HEK293 (cell line): Measurements from ENCODE around the gene TMEM198.

ENCODE experiments used
- CTCF ChIA-PET: fragments of 350-600 bp; formaldehyde crosslinking; extraction: SDS; loops from one replicate; lab custom pipeline; 2021; ENCODE audit warnings: antibody characterized with exemption; lab: Yijun Ruan, JAX
- POLR2A ChIA-PET: fragments of 300-600 bp; formaldehyde crosslinking; extraction: SDS; loops from one replicate; lab custom pipeline; 2020; ENCODE audit warnings: antibody characterized with exemption, inconsistent platforms; lab: Yijun Ruan, JAX
- H3K27ac ChIP-seq: fragments of 200-500 bp; sonication (Bioruptor generic); 2 replicates; pipeline ENCODE4 v1.5.1; 2014; ENCODE audit warnings: low read depth, low read length, control low read depth, inconsistent platforms; ENCODE audit errors: extremely low read depth
- H3K36me3 ChIP-seq, 2 experiments: fragments of 200-500 bp in 1 of 2; sonication (Bioruptor generic) in 1 of 2; 1 replicate in 1 of 2; 2 replicates in 1 of 2; pipeline ENCODE4 v1.5.1; 2014 to 2017; ENCODE audit warnings: inconsistent platforms in 2 of 2, low read length in 2 of 2; ENCODE audit not compliant: control insufficient read depth in 2 of 2, insufficient read depth in 1 of 2
- H3K4me1 ChIP-seq: fragments of 200-500 bp; sonication (Bioruptor generic); 2 replicates; pipeline ENCODE4 v1.5.1; 2014; ENCODE audit warnings: mild to moderate bottlenecking, low read length, inconsistent platforms; ENCODE audit not compliant: control insufficient read depth, insufficient read depth
- H3K4me3 ChIP-seq: 2 replicates; pipeline ENCODE4 v1.5.1; 2011; ENCODE audit warnings: low read depth, mild to moderate bottlenecking, control low read depth, low read length, moderate library complexity
- H3K9me3 ChIP-seq: fragments of 200-500 bp; sonication (Bioruptor generic); 2 replicates; pipeline ENCODE4 v1.5.1; 2014; ENCODE audit warnings: low read depth, low read length, inconsistent platforms; ENCODE audit not compliant: control insufficient read depth, insufficient read depth
- CTCF ChIP-seq: fragments of 450-650 bp; formaldehyde crosslinking; IDR thresholded peaks from 2 replicates; pipeline ENCODE4 v1.5.1; 2016; ENCODE audit warnings: missing biosample characterization, missing genetic modification characterization
- GLI2 ChIP-seq: fragments of 450-650 bp; formaldehyde crosslinking; IDR thresholded peaks from 2 replicates; pipeline ENCODE4; 2017; ENCODE audit warnings: missing biosample characterization, missing genetic modification characterization, low read depth, borderline replicate concordance
- KLF1 ChIP-seq: fragments of 450-650 bp; formaldehyde crosslinking; IDR thresholded peaks from 2 replicates; pipeline ENCODE4 v1.5.1; 2016; ENCODE audit warnings: missing biosample characterization, missing genetic modification characterization
- KLF7 ChIP-seq: fragments of 450-650 bp; formaldehyde crosslinking; IDR thresholded peaks from 2 replicates; pipeline ENCODE4 v1.5.1; 2016; ENCODE audit warnings: missing biosample characterization, missing genetic modification characterization, borderline replicate concordance
- PRDM10 ChIP-seq: fragments of 450-650 bp; formaldehyde crosslinking; IDR thresholded peaks from 2 replicates; pipeline ENCODE4 v1.5.1; 2016; ENCODE audit warnings: missing biosample characterization, missing genetic modification characterization
- TSHZ1 ChIP-seq: fragments of 450-650 bp; formaldehyde crosslinking; IDR thresholded peaks from 2 replicates; pipeline ENCODE4 v1.5.1; 2016; ENCODE audit warnings: missing biosample characterization, missing genetic modification characterization, borderline replicate concordance
- ZBTB20 ChIP-seq: fragments of 450-650 bp; formaldehyde crosslinking; IDR thresholded peaks from 2 replicates; pipeline ENCODE4 v1.5.1; 2016; ENCODE audit warnings: missing biosample characterization, missing genetic modification characterization
- ZBTB26 ChIP-seq: fragments of 450-650 bp; formaldehyde crosslinking; optimal IDR thresholded peaks from 2 replicates; pipeline ENCODE3; 2016; ENCODE audit warnings: missing biosample characterization, mild to moderate bottlenecking, missing genetic modification characterization
- ZNF10 ChIP-seq: fragments of 450-650 bp; formaldehyde crosslinking; IDR thresholded peaks from 2 replicates; pipeline ENCODE4 v1.5.1; 2017; ENCODE audit warnings: missing biosample characterization, missing genetic modification characterization
- ZNF148 ChIP-seq: fragments of 450-650 bp; formaldehyde crosslinking; IDR thresholded peaks from 2 replicates; pipeline ENCODE4 v1.5.0; 2017; ENCODE audit warnings: missing biosample characterization, missing genetic modification characterization, borderline replicate concordance
- ZNF202 ChIP-seq: fragments of 450-650 bp; formaldehyde crosslinking; IDR thresholded peaks from 2 replicates; pipeline ENCODE4 v1.5.1; 2016; ENCODE audit warnings: missing biosample characterization, missing genetic modification characterization, borderline replicate concordance
- ZNF335 ChIP-seq: fragments of 450-650 bp; formaldehyde crosslinking; conservative IDR thresholded peaks from 2 replicates; pipeline ENCODE4 v1.5.1; 2016; ENCODE audit warnings: missing biosample characterization, missing genetic modification characterization
- ZNF341 ChIP-seq: fragments of 450-650 bp; formaldehyde crosslinking; IDR thresholded peaks from 2 replicates; pipeline ENCODE4; 2016; ENCODE audit warnings: low read depth, missing biosample characterization, missing genetic modification characterization
- ZNF423 ChIP-seq: fragments of 450-650 bp; formaldehyde crosslinking; IDR thresholded peaks from 2 replicates; pipeline ENCODE4 v1.5.1; 2016; ENCODE audit warnings: missing biosample characterization, missing genetic modification characterization
- ZNF626 ChIP-seq: fragments of 450-650 bp; sonication (Bioruptor Pico); formaldehyde crosslinking; IDR thresholded peaks from 2 replicates; pipeline ENCODE4 v1.5.1; 2018; ENCODE audit warnings: missing biosample characterization, missing genetic modification characterization, inconsistent platforms
- ZNF629 ChIP-seq: fragments of 450-650 bp; formaldehyde crosslinking; IDR thresholded peaks from 2 replicates; pipeline ENCODE4 v1.5.1; 2017; ENCODE audit warnings: missing biosample characterization, missing genetic modification characterization
- ZNF707 ChIP-seq: fragments of 450-650 bp; formaldehyde crosslinking; IDR thresholded peaks from 2 replicates; pipeline ENCODE4 v1.5.1; 2016; ENCODE audit warnings: missing biosample characterization, missing genetic modification characterization

TMEM198 gene

GRCh38 chr2:219574484-219575311 lies 30.9 kb downstream of the TMEM198 start:
- Histone ChIP-seq H3K36me3 (peaks cover 0 to 6% of the 10 kb centered on the region in 2 experiments; a peak in 1 of 3 replicates), H3K4me3 (no peak overlapping the region), H3K27ac (no peak overlapping the region), H3K9me3 (no peaks in the 10 kb centered on the region), H3K4me1 (peaks cover 11% of the 10 kb centered on the region)
- POLR2A ChIA-PET: no interaction called here
- TF ChIP-seq GLI2 (no peak), CTCF (tag by site-specific recombination) (no peak), KLF7 (tag by site-specific recombination) (no peak), ZNF335 (peak; percentile 32; the same call in 1 of the 2 replicates), PRDM10 (0 out of 2 replicates have a peak, but pooled peaks have one; percentile 49)
- CTCF ChIA-PET: interaction anchor here (0.6 to 0.9 kb wide), 3 partner anchors 14 to 68 kb away, joined by 3 to 6 read pairs (median 4); no protein-coding TSS in a partner anchor

- no peak overlapping the region for H3K27ac ChIP-seq
- no peaks in the 10 kb centered on the region for H3K36me3 ChIP-seq
- no peak overlapping the region for H3K4me3 ChIP-seq
- no peaks in the 10 kb centered on the region for H3K9me3 ChIP-seq
- ChIA-PET CTCF (interaction anchor here (0.5 to 1.3 kb wide), 3 partner anchors 15 to 865 kb away, joined by 4 to 8 read pairs (median 4); no protein-coding TSS in a partner anchor), POLR2A (interaction anchor here (1.0 kb wide), 2 partner anchors 13 to 21 kb away, joined by 4 read pairs; no protein-coding TSS in a partner anchor)
- H3K4me1 ChIP-seq: peaks cover 7% of the 10 kb centered on the region
- TF ChIP-seq ZNF10 (tag by site-specific recombination) (no peak), ZNF707 (tag by site-specific recombination) (no peak), ZNF423 (tag by site-specific recombination) (no peak), ZNF148 (tag by site-specific recombination) (no peak), ZBTB26 (tag by site-specific recombination) (no peak), ZNF626 (tag by site-specific recombination) (no peak), ZBTB20 (no peak), ZNF202 (tag by site-specific recombination) (no peak), ZNF629 (tag by site-specific recombination) (no peak), ZNF341 (tag by site-specific recombination) (no peak), KLF1 (tag by site-specific recombination) (no peak), TSHZ1 (tag by site-specific recombination) (no peak)
Observed at GRCh38 chr2:219575566-219576504, 32.0 kb downstream of the TMEM198 start.
